ENCODE measurements around the gene PALLD.
A peak's percentile ranks its signal among the peaks of the same experiment; 100 is the strongest.

The PALLD gene

GRCh38 chr4:168521721-168522120, 24.9 kb downstream of the PALLD start:
- no peak for DNase-seq (ENCODE audit: low read depth)

GRCh38 chr4:168522356-168522755, 25.5 kb downstream of the PALLD start:
- DNase-seq (ENCODE audit: low read depth), result no peak
- no peak overlapping the region for H3K4me3 ChIP-seq (ENCODE audit: low read depth, low read length)

More at GRCh38 chr4:168521721-168522120, 24.9 kb downstream of the PALLD start:
- H3K4me3 ChIP-seq (ENCODE audit: low read depth, low read length), result no peak overlapping the region

- DNase-seq (ENCODE audit: low read depth), result no peak
- no peak overlapping the region for H3K4me3 ChIP-seq (ENCODE audit: low read depth, low read length)
Measured at GRCh38 chr4:168522829-168523489, 26.1 kb downstream of the PALLD start.

GRCh38 chr4:168524006-168524405, 27.2 kb downstream of the PALLD start:
- DNase-seq (ENCODE audit: low read depth), result peak; percentile 76
- H3K4me3 ChIP-seq (ENCODE audit: low read depth, low read length), result no peak overlapping the region

GRCh38 chr4:168524897-168525296, 28.0 kb downstream of the PALLD start:
- H3K4me3 ChIP-seq (ENCODE audit: low read depth, low read length), result no peak overlapping the region
- DNase-seq (ENCODE audit: low read depth), result no peak

GRCh38 chr4:168527560-168527959, 30.7 kb downstream of the PALLD start:
- no peak for DNase-seq (ENCODE audit: low read depth)
- H3K4me3 ChIP-seq (ENCODE audit: low read depth, low read length), result no peak overlapping the region

- H3K4me3 ChIP-seq (ENCODE audit: low read depth, low read length), result no peak overlapping the region
- no peak for DNase-seq (ENCODE audit: low read depth)
Measured at GRCh38 chr4:168528131-168528949, 31.5 kb downstream of the PALLD start.

GRCh38 chr4:168529257-168529656, 32.4 kb downstream of the PALLD start:
- DNase-seq (ENCODE audit: low read depth), result no peak
- no peak overlapping the region for H3K4me3 ChIP-seq (ENCODE audit: low read depth, low read length)

GRCh38 chr4:168531305-168531704, 34.5 kb downstream of the PALLD start:
- H3K4me3 ChIP-seq (ENCODE audit: low read depth, low read length), result no peak overlapping the region
- no peak for DNase-seq (ENCODE audit: low read depth)

GRCh38 chr4:168534535-168534934, 37.7 kb downstream of the PALLD start:
- DNase-seq (ENCODE audit: low read depth), result no peak
- no peak overlapping the region for H3K4me3 ChIP-seq (ENCODE audit: low read depth, low read length)

- DNase-seq (ENCODE audit: low read depth), result no peak
- no peak overlapping the region for H3K4me3 ChIP-seq (ENCODE audit: low read depth, low read length)
Measured at GRCh38 chr4:168535689-168536088, 38.8 kb downstream of the PALLD start.

- DNase-seq (ENCODE audit: low read depth), result no peak
- no peak overlapping the region for H3K4me3 ChIP-seq (ENCODE audit: low read depth, low read length)
Measured at GRCh38 chr4:168536448-168536847, 39.6 kb downstream of the PALLD start.

- no peak for DNase-seq (ENCODE audit: low read depth)
- H3K4me3 ChIP-seq (ENCODE audit: low read depth, low read length), result no peak overlapping the region
Measured at GRCh38 chr4:168537086-168537485, 40.2 kb downstream of the PALLD start.

GRCh38 chr4:168537571-168537970, 40.7 kb downstream of the PALLD start:
- H3K4me3 ChIP-seq (ENCODE audit: low read depth, low read length), result no peak overlapping the region
- DNase-seq (ENCODE audit: low read depth), result no peak

- no peak overlapping the region for H3K4me3 ChIP-seq (ENCODE audit: low read depth, low read length)
- DNase-seq (ENCODE audit: low read depth), result no peak
Measured at GRCh38 chr4:168538632-168539031, 41.8 kb downstream of the PALLD start.

- H3K4me3 ChIP-seq (ENCODE audit: low read depth, low read length), result no peak overlapping the region
- peak; percentile 52 for DNase-seq (ENCODE audit: low read depth)
Measured at GRCh38 chr4:168540086-168540485, 43.2 kb downstream of the PALLD start.

GRCh38 chr4:168540503-168541265, 43.8 kb downstream of the PALLD start:
- no peak overlapping the region for H3K4me3 ChIP-seq (ENCODE audit: low read depth, low read length)
- no peak for DNase-seq (ENCODE audit: low read depth)

- no peak for DNase-seq (ENCODE audit: low read depth)
Measured at GRCh38 chr4:168541266-168541953, 44.6 kb downstream of the PALLD start.

GRCh38 chr4:168549143-168549542, 52.3 kb downstream of the PALLD start:
- DNase-seq (ENCODE audit: low read depth), result no peak
- no peak overlapping the region for H3K4me3 ChIP-seq (ENCODE audit: low read depth, low read length)

More at GRCh38 chr4:168541266-168541953, 44.6 kb downstream of the PALLD start:
- no peak overlapping the region for H3K4me3 ChIP-seq (ENCODE audit: low read depth, low read length)
